ENCODE data around the gene PTHLH.

Gene PTHLH

GRCh38 chr12:27931390-27931789 lies 41.1 kb downstream of the PTHLH start:
- no peak for DNase-seq (ENCODE audit: low spot score)
- TF ChIP-seq, protein P1, sequence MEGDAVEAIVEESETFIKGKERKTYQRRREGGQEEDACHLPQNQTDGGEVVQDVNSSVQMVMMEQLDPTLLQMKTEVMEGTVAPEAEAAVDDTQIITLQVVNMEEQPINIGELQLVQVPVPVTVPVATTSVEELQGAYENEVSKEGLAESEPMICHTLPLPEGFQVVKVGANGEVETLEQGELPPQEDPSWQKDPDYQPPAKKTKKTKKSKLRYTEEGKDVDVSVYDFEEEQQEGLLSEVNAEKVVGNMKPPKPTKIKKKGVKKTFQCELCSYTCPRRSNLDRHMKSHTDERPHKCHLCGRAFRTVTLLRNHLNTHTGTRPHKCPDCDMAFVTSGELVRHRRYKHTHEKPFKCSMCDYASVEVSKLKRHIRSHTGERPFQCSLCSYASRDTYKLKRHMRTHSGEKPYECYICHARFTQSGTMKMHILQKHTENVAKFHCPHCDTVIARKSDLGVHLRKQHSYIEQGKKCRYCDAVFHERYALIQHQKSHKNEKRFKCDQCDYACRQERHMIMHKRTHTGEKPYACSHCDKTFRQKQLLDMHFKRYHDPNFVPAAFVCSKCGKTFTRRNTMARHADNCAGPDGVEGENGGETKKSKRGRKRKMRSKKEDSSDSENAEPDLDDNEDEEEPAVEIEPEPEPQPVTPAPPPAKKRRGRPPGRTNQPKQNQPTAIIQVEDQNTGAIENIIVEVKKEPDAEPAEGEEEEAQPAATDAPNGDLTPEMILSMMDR (IDR thresholded peaks at IDR 0.05), result no peak
- Histone ChIP-seq H3K4me3 (no peak overlapping the region), H3K27ac (no peak overlapping the region)

- no peak for DNase-seq (ENCODE audit: low spot score)
Observed at GRCh38 chr12:27927347-27927746, 45.2 kb downstream of the PTHLH start.

DNA sequence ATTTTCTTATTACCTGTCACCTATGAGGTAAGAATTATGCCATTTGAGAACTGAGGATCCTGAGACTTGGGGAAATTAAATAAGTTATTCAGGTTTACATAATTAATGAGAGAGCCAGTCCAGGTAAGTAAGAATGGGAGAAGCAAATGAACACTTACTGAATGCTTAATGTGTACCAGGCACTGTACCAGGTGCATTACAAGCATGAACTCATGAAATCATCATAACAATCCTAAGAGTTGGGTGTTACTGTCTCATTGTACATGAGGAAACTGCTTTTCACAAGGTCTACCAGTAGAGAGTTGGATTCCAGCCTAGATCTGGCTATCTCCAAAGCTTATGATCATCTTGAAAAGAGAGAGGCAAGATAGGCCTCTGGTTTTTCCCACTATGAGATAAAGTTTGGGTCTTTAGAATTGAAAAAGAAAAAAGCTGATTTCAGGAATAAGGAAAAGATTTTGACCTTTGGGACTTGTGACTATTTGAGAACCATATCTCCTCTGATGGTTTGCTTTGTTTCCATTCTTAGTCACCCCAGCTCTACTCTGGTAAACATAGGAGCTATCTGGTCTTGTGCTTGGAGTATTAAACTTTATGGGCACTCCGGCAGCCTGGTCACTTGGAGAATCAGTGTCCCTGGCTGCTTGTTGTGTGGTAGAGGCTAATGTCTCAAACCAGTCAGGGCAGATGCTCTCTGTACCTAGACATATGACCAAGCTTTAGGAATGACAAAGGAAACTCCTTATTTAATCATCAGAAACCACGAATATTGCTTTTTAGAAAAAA lies 48.0 kb downstream of the PTHLH start:
- TF ChIP-seq, protein P1 (IDR thresholded peaks at IDR 0.05), result no peak
- no peak for DNase-seq (ENCODE audit: low spot score)
- Histone ChIP-seq H3K4me3 (no peak overlapping the region), H3K27ac (no peak overlapping the region)

More at GRCh38 chr12:27927347-27927746, 45.2 kb downstream of the PTHLH start:
- TF ChIP-seq, protein P1 (IDR thresholded peaks at IDR 0.05), result no peak
- no peak overlapping the region for H3K4me3 ChIP-seq
- no peak overlapping the region for H3K27ac ChIP-seq

DNA sequence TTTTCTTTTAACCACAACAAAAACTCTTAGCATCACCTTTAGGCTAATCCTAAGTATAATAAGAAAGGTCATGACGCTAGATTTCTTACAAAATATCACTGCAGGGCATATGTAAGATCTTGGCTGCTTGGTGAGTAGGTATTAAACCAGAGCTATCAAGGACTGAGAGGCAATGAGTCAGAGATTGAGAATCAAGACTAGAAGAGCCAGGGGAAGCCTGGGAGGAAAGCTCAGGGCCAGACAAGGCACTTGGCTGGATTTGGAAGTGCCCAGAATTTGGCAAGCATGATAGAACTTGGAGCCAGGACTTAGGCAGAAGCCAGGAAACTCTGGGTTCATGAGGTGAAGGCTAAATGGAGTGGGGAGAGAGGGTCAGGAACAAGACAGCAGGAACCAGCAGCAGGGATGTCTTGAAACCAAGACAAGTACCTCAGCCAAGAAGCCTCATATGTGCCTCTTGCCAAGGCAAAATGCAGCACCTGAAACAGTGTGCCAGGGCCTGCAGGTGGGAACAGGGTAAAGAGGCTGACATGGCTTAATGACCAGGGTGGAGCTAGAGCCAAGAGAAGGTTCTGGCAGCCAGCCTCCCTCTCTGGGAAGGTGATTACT lies 49.9 kb downstream of the PTHLH start:
- Histone ChIP-seq H3K27ac (no peak overlapping the region), H3K4me3 (no peak overlapping the region)
- TF ChIP-seq, protein P1 (IDR thresholded peaks at IDR 0.05), result no peak
- DNase-seq (ENCODE audit: low spot score), result no peak

DNA sequence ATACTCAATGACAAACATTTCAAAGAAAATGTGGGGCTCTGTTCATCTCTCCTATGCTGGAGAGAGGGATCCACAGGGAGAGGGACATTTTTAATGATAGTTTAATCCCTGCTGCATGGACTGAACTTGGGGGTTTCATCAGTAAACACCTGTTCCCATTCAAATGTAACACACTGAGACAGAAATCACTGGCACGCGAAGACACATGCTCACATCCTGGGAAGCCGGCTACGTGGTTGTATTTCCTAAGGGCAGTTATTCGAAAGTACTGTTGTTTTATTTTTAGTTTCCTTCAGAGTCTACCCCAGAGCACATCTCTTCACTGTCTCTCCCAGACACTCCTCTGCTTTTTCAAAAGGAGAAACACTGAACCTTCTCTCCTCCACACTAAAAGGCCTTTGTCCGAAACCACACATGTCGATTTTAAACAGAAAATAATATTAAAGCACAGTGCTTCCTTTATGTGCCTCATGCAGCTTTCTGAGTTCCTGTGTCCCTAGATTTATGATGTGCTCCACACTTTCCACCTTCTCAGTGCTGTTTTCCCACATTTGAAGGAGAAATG lies 52.8 kb downstream of the PTHLH start:
- TF ChIP-seq, protein P1 (IDR thresholded peaks at IDR 0.05), result no peak
- DNase-seq (ENCODE audit: low spot score), result no peak
- H3K4me3 ChIP-seq, result no peak overlapping the region
- H3K27ac ChIP-seq, result no peak overlapping the region

DNA sequence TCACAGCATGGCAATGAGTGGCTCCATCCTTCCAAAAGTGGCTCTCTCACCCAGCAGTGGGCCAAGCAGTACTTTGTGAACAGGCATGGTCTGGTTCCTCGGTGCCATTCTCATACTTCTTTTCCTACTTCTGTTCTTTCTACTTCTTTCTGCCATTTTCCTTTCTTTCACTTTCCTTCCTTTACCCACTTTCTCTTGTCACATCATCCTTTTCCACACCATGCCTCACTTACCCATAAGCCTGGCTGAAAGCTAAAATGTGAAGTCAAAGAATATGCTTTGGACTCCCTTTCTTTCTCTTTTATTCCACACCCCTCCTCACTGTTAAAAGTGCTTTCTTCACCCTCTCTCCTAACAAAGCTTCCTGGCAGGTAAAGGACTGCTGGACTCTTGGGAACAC lies 57.0 kb downstream of the PTHLH start:
- no peak for DNase-seq (ENCODE audit: low spot score)
- Histone ChIP-seq H3K4me3 (no peak overlapping the region), H3K27ac (no peak overlapping the region)
- TF ChIP-seq, protein P1 (IDR thresholded peaks at IDR 0.05), result no peak

Data from coronary artery (tissue), 2 donors.